ENCODE data around the gene TMEM126B. TPM values are rescaled to one million over a fixed set of nuclear protein-coding genes. Genes with fewer than 3 reads are reported as not detected.
"Not testable (repeated sequence)": the region's sequence is repeated elsewhere in the genome, so short reads cannot be mapped to it uniquely, and the experiment has no call there.

Gene TMEM126B
- total and polyA plus RNA-seq, 10 of the 15 experiments (the other 5 are each of a cell fraction or from before 2014, with no cell fraction given) = 36.9 to 117 (median 70.3) TPM

GRCh38 chr11:85652786-85653447, 24.5 kb downstream of the TMEM126B start:
- intact Hi-C loops (cut with micrococcal nuclease; ENCODE audit: unreplicated experiment) = no loop called here
- WGBS (ENCODE audit: insufficient coverage, insufficient replicate concordance, low lambda C conversion rate, missing lambda C conversion rate) = 48% methylated on average over 3 of the region's 3 CpGs
- H3K79me2 ChIP-seq (ENCODE audit: control insufficient read depth, insufficient read depth, low read length) = peaks cover 15% of the 10 kb centered on the region
- H3K4me1 ChIP-seq (ENCODE audit: control insufficient read depth, insufficient read depth, low read length) = no peaks in the 10 kb centered on the region; the same call in 1 of the 2 replicates
- H3K9me3 ChIP-seq (replicated peaks; ENCODE audit: control insufficient read depth, insufficient read depth, low read length) = no peaks in the 10 kb centered on the region
- H3K27me3 ChIP-seq (replicated peaks in 1 of 2; ENCODE audit: control insufficient read depth in 2 of 2, insufficient read depth in 2 of 2, low read length in 1 of 2) = no peaks in the 10 kb centered on the region
- no TSS peak for BruUV-seq (replicated peaks)
- ChIA-PET POLR2A (interaction anchor here (0.6 to 1.5 kb wide), 3 partner anchors 12 to 30 kb away, joined by 3 to 5 read pairs (median 3); partner anchors contain the start of genes CREBZF and DLG2), CTCF (no interaction called here), SMC1A (ENCODE audit: uncharacterized antibody, unreplicated experiment) (interaction anchor here (0.7 kb wide), 1 partner anchor 11 kb away, joined by 3 read pairs; no protein-coding TSS in a partner anchor), RAD21 (ENCODE audit: unreplicated experiment) (no interaction called here)
- H3K4me2 ChIP-seq (ENCODE audit: control insufficient read depth, insufficient read depth) = no peak overlapping the region
- peaks cover 0 to 7% of the 10 kb centered on the region in 2 experiments; a peak in 2 of 4 replicates for H3K36me3 ChIP-seq (ENCODE audit: control insufficient read depth in 2 of 2, insufficient read depth in 2 of 2, low read length in 1 of 2)
- no peak for TF ChIP-seq ZNF217 (IDR thresholded peaks at IDR 0.05)
- peak; percentile 48; the same call in 1 of the 2 replicates for TF ChIP-seq PKNOX1 (IDR thresholded peaks at IDR 0.05)
- no peaks in the 10 kb centered on the region for H4K20me1 ChIP-seq (ENCODE audit: control insufficient read depth, insufficient read depth)
- FAIRE-seq (no peak), DNase-seq (ENCODE audit: low read depth, low spot score) (no peak), ATAC-seq (no peak)
- no peak overlapping the region for H3K9ac ChIP-seq (ENCODE audit: control insufficient read depth, insufficient read depth, low read length)
- in situ Hi-C loops (cut with MboI) = no loop called here
- H2AFZ ChIP-seq (ENCODE audit: control insufficient read depth, low read depth, low read length) = no peak overlapping the region
- H3K27ac ChIP-seq (ENCODE audit: control insufficient read depth, insufficient read depth) = no peak overlapping the region
- H3K4me3 ChIP-seq = no peak overlapping the region

GRCh38 chr11:85654343-85654742, 25.9 kb downstream of the TMEM126B start:
- H3K4me3 ChIP-seq; H2AFZ ChIP-seq (ENCODE audit: control insufficient read depth, low read depth, low read length); H3K27me3 ChIP-seq (replicated peaks in 1 of 2; ENCODE audit: control insufficient read depth in 2 of 2, insufficient read depth in 2 of 2, low read length in 1 of 2); RAD21 ChIA-PET (ENCODE audit: unreplicated experiment); BruUV-seq (replicated peaks); intact Hi-C loops (cut with micrococcal nuclease; ENCODE audit: unreplicated experiment); H3K4me2 ChIP-seq (ENCODE audit: control insufficient read depth, insufficient read depth); H3K9ac ChIP-seq (ENCODE audit: control insufficient read depth, insufficient read depth, low read length); FAIRE-seq; ATAC-seq; H3K4me1 ChIP-seq (ENCODE audit: control insufficient read depth, insufficient read depth, low read length); H3K9me3 ChIP-seq (replicated peaks; ENCODE audit: control insufficient read depth, insufficient read depth, low read length); in situ Hi-C loops (cut with MboI); H3K27ac ChIP-seq (ENCODE audit: control insufficient read depth, insufficient read depth); DNase-seq (ENCODE audit: low read depth, low spot score); H4K20me1 ChIP-seq (ENCODE audit: control insufficient read depth, insufficient read depth): not testable (repeated sequence)
- WGBS (ENCODE audit: insufficient coverage, insufficient replicate concordance, low lambda C conversion rate, missing lambda C conversion rate) = 86% methylated on average over 4 of the region's 4 CpGs
- ChIA-PET SMC1A (ENCODE audit: uncharacterized antibody, unreplicated experiment) (interaction anchor here (0.8 kb wide), 1 partner anchor 12 kb away, joined by 3 read pairs; no protein-coding TSS in a partner anchor), CTCF (interaction anchor here (1.0 kb wide), 1 partner anchor 9 kb away, joined by 3 read pairs; no protein-coding TSS in a partner anchor), POLR2A (interaction anchor here (0.6 kb wide), 1 partner anchor 9 kb away, joined by 7 read pairs; no protein-coding TSS in a partner anchor)
- Histone ChIP-seq H3K36me3 (ENCODE audit: control insufficient read depth in 2 of 2, insufficient read depth in 2 of 2, low read length in 1 of 2) (peaks cover 0 to 15% of the 10 kb centered on the region in 2 experiments; a peak in 2 of 4 replicates), H3K79me2 (ENCODE audit: control insufficient read depth, insufficient read depth, low read length) (peaks cover 18% of the 10 kb centered on the region)

All from GM12878 (cell line).